GM21825 (cell line): ENCODE measurements around the gene GSDMA.

ENCODE experiments used
- ATAC-seq: cut with Tn5 transposase; IDR thresholded peaks from one replicate; pipeline ENCODE4 v1.9.1; 2021; ENCODE audit warnings: mild to moderate bottlenecking, moderate library complexity; ENCODE audit not compliant: unreplicated experiment

The GSDMA gene, protein sequence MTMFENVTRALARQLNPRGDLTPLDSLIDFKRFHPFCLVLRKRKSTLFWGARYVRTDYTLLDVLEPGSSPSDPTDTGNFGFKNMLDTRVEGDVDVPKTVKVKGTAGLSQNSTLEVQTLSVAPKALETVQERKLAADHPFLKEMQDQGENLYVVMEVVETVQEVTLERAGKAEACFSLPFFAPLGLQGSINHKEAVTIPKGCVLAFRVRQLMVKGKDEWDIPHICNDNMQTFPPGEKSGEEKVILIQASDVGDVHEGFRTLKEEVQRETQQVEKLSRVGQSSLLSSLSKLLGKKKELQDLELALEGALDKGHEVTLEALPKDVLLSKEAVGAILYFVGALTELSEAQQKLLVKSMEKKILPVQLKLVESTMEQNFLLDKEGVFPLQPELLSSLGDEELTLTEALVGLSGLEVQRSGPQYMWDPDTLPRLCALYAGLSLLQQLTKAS

GRCh38 chr17:39962642-39963220 is at the start of gene GSDMA:
TSS of gene GSDMA (plus strand) at chr17:39963004. CDS start at chr17:39965688, 2,684 bp downstream.
- ATAC-seq: no peak

DNA sequence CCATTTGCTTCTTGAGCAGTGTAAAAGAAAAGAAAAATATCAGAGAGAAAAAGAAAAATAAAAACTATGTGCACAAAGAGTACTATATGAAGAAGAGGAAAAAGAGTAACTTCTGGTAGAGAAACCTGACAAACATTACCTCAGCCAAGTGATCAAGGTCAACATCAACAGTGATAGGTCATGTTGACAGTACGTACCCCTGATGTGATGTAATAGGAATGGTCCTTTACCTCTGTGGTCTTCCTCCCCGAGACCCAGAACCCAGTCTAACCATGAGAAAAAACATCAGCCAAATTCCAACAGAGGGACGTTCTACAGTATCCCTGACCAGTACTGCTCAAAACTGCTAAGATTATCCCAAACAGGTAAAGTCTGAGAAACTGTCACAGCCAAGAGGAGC is 48.8 kb upstream of the GSDMA start:
- ATAC-seq: no peak

GRCh38 chr17:39915559-39915958 is 47.2 kb upstream of the GSDMA start:
- ATAC-seq: no peak

- ATAC-seq: no peak
Observed at GRCh38 chr17:39916918-39917317, 45.9 kb upstream of the GSDMA start.

DNA sequence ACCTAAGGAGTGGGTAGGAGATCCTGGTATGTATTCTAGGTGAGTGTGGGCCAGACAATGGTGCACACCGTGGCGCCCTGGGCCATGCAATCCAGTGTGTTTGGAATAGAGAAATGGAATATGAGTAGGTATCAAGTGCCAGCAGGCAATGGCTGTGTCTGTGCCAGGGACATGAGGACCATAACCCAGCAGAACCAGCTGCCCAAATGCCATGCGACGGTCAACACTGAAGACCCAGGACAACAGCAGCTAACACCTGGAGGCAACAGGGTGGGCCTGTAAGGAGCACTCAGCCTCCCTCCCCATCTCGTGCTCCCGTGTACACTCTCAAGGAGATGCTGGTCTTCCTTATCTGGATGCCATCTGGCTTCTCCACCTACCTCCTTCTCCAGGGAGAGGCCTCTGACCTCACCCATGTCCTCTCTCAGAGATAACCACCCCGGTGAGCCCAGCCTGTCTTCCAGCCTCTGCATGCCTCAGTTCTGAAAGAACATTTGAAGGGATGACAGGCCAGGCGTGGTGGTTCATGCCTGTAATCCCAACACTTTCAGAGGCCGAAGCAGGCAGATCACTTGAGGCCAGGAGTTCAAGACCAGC is 43.6 kb upstream of the GSDMA start:
- no peak for ATAC-seq

DNA sequence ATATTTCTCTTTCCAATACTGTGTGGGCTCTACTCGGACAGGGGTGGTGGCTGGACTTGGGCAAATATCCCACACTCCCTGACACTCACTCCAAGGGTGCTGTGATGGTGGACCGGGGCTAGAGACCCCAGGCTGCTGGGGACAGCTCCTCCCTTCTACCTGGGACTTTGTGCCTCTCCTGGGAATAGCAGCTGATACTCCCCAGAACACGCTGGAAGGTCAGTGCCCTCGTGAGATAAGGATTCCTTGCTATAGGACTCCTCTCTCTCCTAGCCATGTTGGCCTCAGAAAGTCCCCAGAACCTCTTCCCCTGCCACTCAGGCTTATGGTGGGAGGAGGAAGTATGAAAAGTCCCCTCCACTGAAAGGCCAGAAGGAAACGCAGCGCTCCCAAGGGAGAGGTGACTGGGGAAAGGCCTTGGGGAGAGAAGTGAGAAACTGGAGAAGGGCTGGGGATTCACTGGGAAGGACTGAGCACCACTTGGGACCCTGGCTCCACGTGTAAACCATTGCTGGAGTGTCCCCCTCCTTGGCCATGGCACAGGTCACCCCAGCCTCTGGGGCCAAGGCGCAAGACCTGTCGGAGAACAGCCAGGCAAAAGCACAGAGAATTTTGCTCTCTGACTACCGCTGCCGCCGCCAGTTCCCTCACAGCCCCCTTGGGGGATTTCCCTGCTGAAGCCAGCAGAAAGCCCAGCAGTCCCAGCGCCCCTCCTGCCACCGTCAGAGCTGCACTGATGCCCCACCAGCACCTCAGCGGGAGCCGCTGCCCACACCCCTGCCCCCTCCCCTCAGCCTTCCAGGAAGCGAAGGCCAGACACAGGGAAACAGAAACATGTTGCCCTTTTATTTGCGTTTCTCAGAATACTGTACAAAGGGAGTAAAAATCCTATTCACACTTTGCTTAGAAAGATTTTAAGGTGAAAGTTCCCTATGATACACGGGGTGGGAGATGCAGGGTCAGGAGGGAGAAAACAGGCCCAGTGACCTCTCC is 42.3 kb upstream of the GSDMA start:
- ATAC-seq: no peak

GRCh38 chr17:39921323-39921722 is 41.5 kb upstream of the GSDMA start:
- ATAC-seq: no peak

DNA sequence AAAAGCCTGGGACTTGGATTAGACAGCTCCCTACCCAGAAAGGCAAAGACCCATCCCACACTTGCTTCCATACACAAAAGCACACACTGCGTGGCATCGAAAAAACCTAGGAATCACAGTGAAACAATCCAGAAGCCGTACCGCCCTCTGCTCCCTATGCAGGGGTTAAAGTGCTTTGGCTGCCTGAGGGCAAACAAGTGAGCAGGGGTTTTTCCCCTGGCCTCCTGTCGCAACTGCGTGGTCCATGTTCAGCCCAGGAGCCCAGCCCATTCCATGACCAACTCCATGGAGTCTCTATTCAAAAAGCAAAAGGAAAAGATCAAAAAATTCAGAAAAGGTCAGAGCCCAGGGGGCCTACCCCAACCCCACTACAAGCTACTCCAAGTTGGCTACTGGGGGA is 40.8 kb upstream of the GSDMA start:
- ATAC-seq: no peak

DNA sequence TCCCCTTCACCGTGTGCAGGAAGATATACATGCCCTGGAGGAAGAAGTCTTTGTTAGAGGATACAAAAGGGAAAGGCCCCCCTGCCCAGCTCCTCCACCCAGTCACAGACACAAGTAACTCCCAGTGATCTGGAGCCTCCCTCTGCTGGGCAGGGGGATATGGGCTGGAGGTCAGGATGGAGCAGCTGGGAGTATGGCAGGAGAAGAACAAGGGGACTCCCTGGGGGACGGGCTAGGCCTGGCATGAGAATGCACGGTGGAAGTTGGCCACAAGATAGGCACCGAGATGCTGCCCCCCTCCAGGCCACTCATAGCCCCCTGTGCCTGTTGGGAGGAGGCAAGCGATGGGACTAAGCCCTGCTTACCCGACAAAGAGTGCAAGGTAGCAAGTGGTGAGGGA is 39.6 kb upstream of the GSDMA start:
- no peak for ATAC-seq

- ATAC-seq: no peak
Observed at GRCh38 chr17:39923836-39924690, 38.7 kb upstream of the GSDMA start.

DNA sequence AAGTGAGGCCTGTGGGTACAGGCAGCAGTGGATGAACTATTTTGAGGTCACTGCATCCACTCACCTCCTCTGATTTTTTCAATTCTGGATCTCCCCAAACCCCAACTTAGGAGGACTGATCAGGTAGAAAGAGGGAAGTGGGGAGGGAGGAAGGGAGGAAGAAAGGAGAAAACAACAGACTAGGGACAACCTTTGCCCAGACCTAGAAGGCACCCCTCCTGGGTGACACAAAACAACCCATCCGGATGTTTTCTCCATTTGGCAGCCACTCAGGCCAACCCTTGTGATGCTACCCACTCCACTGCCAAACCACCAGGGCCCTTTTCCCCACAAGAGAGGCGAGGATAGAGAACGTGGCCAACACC is 38.1 kb upstream of the GSDMA start:
- no peak for ATAC-seq

- no peak for ATAC-seq
Observed at GRCh38 chr17:39925282-39926134, 37.3 kb upstream of the GSDMA start.

- ATAC-seq: no peak
Observed at GRCh38 chr17:39926135-39926587, 36.6 kb upstream of the GSDMA start.

DNA sequence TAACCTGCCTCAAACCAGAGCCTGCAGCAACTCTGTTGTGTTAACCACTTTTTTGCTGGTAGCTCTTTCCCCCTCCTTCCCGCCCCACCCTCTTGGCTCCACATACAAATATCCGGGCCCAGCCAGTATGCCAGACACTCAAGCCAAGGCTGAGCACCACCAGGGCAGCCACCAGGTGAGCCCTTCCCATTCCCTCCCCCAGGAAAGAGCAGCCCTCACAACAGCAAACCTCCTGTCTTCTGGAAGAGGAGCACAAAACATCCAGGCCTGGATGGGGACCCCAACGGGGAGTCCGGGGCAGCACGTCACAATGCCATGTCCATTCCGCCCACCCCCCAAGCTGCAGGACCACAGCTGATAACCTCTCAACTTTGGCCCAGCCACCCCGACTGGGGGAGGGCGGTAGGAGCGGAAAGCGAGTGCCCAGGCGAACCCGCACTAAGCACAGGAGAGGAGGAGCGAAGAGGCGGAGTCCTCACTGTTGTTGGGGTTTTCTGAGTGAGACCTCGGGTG is 36.2 kb upstream of the GSDMA start:
- no peak for ATAC-seq

DNA sequence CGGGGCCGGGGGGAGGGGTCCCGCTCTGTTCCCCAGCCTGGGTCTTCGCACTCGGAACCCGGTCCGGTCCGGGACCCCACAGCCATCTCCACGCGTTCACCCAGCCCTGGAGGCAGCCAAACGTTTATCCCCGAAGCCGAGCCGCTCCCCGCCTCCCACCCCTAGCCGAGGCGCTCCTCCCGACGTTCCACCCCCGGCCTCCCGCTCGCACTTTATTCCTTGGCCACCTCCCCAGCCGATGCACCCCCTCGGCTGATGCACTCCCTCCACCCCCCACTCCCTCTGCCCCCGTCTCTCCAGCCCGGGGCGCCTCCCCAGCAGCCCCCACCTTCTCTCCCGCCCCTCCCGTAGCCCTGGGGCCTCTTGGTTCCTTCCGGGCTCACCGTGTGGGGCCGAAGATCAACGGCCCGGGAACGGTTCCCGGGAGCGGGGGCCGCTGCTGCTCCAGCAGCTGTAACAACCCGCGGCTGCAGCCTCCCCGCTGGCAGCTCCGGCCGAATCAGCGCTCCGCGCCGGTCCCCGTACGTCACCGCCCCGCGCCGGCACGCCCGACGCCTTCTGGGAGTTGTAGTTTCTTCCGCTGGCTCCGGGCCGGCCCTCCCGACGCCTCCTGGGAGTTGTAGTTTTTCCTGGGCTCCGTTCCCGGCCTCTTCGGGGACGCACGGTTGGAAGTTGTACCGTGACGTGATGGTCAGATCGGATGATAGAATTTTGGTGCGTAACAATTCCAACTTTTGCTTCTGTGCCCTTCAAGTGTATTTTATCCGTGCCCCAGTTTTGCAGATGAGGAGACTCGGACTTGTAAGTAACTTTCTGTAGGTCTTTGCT is 35.5 kb upstream of the GSDMA start, which contains the start of the genes LRRC3C and ORMDL3:
TSS of gene LRRC3C (plus strand) at position 632 of the 828 bp plus-strand sequence. CDS start 13,792 bp downstream, outside the sequence.
TSS of gene ORMDL3 (minus strand) at position 501 of the 828 bp plus-strand sequence. CDS start 3,398 bp downstream, outside the sequence.
- ATAC-seq: peak; percentile 75

DNA sequence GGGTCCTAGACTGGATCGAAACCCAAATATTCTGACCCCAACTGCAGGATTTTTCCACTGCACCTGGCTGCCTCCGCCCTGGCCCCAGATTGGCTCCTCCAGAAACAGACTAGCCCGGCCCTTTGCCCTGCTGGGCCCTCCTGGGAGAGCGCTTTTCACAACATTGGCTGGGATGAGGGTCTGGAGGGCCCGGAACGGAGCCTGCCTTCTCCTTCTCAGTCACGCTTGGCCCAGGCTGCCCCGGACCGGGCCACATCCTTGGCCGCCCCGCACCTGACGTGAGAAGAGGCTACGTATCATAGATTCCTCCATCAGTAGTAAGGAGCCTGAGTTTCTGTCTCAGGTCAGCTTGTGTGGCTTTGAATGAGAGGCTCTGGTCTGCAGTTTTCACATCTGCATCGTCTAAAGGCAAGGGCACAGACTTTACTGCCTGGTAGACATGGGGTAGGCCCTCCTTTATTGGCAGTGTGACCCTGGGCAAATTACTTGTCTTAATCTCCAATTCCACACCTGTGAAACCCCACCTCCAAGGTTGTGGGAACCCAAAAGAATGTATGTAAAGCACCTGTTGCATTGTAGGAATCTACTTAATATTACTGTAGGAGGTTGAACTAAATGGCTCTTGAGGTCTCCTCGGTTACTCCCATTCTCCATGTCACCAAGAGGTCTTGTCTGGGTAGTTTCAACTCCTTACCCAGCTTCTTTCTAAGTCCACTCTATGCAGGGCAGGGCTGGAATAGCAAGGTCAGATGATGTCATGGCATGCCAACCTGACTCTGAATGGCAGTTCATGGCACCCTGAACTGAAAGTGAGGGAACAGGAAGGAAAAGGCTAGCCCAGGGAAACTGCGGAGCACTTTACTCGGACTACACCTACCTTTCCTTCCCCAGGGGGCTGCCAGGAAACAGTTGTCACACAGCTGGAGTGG is 34.6 kb upstream of the GSDMA start:
- peak; percentile 5 for ATAC-seq
